Lower lobe of right lung (tissue), 2 donors: ENCODE measurements around the gene DHTKD1. TPM values are rescaled to one million over a fixed set of nuclear protein-coding genes. Genes with fewer than 3 reads are reported as not detected.
A peak's percentile ranks its signal among the peaks of the same experiment; 100 is the strongest.

Source experiments
- ATAC-seq, 2 donors: fragments of 200-7000 bp; cut with Tn5 transposase; one replicate each; pipeline ENCODE4 v1.9.1; 2020 to 2022; ENCODE audit warnings: mild to moderate bottlenecking in 2 of 2, moderate library complexity in 2 of 2
- DNase-seq: peaks from one replicate; pipeline ENCODE4 v3.0.0-alpha.2; 2020
- H3K27ac ChIP-seq: fragments of 200-600 bp; one replicate; pipeline ENCODE4 v1.8.0; 2022
- H3K27me3 ChIP-seq: fragments of 200-600 bp; one replicate; pipeline ENCODE4 v1.8.0; 2022; ENCODE audit warnings: low read depth
- H3K36me3 ChIP-seq: fragments of 200-600 bp; one replicate; pipeline ENCODE4 v1.8.0; 2022; ENCODE audit warnings: mild to moderate bottlenecking
- H3K4me1 ChIP-seq: fragments of 200-600 bp; one replicate; pipeline ENCODE4 v1.8.0; 2022
- H3K4me3 ChIP-seq: fragments of 200-600 bp; one replicate; pipeline ENCODE4 v1.8.0; 2022; ENCODE audit warnings: mild to moderate bottlenecking
- H3K9me3 ChIP-seq: fragments of 200-600 bp; one replicate; pipeline ENCODE4 v1.8.0; 2022
- intact Hi-C: fragments of 100-400 bp; cut with DNase I; formaldehyde crosslinking; loops from one replicate; pipeline ENCODE4 v1.11.0; 2022
- total RNA-seq: library from RNA; stranded (reverse); fragmentation: NEBNext Ultra II Directional; extraction: Animal tissue kit (Norgen Biotek cat#: 25700); gene quantifications from one replicate; pipeline ENCODE4 v1.2.1, GENCODE V29; 2021
- TF ChIP-seq, protein P1 (sequence below): fragments of 200-600 bp; IDR thresholded peaks from one replicate; pipeline ENCODE4 v1.8.0; 2022; ENCODE audit warnings: antibody characterized with exemption, mild to moderate bottlenecking
- donor health status: DM: no; HTN: yes; CAD: no; lungs with severe emphysema.

The DHTKD1 gene
- total RNA-seq, 1 donor from 2014 or later = 21.7 TPM

DNA sequence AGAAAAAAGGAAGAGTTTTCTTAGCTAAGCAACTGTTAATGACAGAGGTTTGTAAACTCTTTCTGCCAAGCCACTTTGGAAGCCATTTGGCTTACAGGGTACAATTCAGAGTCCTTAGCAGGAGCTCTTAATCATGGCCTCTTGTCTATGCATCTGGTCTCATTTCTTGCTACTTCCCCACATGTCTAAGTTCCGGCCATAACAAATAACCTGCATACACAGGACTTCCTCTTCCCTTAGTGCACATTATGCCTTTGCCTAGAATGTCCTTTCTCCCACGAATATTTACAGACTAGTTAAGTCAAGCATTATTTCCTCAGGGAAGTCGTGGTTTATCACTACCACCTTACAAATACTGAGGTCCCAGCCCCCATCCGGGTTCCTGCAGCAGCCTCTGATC is 17.5 kb upstream of the DHTKD1 start:
- H3K4me3 ChIP-seq = no peak overlapping the region
- TF ChIP-seq, protein P1, sequence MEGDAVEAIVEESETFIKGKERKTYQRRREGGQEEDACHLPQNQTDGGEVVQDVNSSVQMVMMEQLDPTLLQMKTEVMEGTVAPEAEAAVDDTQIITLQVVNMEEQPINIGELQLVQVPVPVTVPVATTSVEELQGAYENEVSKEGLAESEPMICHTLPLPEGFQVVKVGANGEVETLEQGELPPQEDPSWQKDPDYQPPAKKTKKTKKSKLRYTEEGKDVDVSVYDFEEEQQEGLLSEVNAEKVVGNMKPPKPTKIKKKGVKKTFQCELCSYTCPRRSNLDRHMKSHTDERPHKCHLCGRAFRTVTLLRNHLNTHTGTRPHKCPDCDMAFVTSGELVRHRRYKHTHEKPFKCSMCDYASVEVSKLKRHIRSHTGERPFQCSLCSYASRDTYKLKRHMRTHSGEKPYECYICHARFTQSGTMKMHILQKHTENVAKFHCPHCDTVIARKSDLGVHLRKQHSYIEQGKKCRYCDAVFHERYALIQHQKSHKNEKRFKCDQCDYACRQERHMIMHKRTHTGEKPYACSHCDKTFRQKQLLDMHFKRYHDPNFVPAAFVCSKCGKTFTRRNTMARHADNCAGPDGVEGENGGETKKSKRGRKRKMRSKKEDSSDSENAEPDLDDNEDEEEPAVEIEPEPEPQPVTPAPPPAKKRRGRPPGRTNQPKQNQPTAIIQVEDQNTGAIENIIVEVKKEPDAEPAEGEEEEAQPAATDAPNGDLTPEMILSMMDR = no peak
- H3K4me1 ChIP-seq = peaks cover 10% of the 10 kb centered on the region
- intact Hi-C loops = no loop called here
- no peak for DNase-seq
- peak overlapping the region; percentile 46 for H3K27ac ChIP-seq
- H3K9me3 ChIP-seq = no peaks in the 10 kb centered on the region
- H3K36me3 ChIP-seq = no peaks in the 10 kb centered on the region
- no peaks in the 10 kb centered on the region for H3K27me3 ChIP-seq
- peak in 1 of 2 donors; percentile 28 for ATAC-seq

DNA sequence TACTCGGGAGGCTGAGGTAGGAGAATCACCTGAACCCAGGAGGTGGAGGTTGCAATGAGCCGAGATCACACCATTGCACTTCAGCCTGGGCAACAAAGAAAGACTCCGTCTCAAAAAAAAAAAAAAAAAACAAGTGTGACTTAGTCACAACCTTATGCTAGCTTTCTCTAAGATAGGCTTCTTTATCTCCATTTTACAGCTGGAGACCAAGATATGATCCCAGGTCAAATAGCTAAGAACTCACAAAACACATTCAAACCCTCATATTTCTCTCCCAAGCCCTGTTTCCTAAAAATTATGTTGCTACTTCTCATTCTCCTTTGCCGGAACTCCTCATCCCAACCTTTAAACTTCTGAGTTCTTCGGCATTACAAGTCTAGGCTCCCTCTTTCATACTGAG is 13.0 kb upstream of the DHTKD1 start:
- TF ChIP-seq, protein P1 = no peak
- Histone ChIP-seq H3K27ac (no peak overlapping the region), H3K4me3 (no peak overlapping the region), H3K27me3 (no peaks in the 10 kb centered on the region), H3K4me1 (peaks cover 10% of the 10 kb centered on the region), H3K36me3 (no peaks in the 10 kb centered on the region), H3K9me3 (no peaks in the 10 kb centered on the region)
- DNase-seq (no peak), ATAC-seq (no peak)
- intact Hi-C loops = no loop called here

DNA sequence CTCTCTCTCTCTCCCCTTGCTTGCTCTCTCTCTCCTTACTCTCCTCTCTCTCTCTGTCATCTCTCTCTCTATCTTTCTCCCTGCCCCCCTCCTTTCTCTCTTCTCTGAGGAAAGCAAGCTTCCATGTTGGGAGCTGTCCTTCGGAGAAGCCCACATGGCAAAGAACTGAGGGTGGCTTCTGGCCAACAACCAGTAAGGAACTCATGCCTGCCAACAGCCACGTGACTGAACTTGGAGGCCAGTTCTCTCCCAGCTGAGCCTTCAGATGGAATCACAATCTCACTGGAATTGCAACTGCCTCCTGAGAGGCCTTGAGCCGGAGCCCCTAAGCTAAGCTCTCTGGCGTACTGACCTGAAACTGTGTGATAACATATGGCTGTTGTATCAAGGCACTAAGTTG is 12.0 kb upstream of the DHTKD1 start:
- H3K4me3 ChIP-seq = no peak overlapping the region
- TF ChIP-seq, protein P1 = no peak
- ATAC-seq = no peak

DNA sequence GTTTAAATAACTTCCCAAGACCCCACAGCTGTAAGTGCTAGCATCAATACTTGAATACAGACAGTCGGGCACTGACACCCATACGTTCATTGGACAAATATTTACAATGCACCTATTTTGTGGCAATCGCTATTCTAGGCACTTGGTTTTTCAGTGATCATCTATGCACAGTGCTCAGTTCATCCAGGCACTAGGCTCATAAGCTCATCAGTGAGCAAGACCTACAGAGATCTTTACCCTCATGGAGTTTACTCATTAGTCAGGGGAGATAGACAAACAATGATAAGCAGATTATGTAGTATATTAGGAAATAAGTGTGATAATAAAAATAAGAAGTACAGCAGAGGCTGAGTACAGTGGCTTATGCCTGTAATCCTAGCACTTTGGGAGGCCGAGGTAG is 7.6 kb upstream of the DHTKD1 start:
- no peak for ATAC-seq
- no peaks in the 10 kb centered on the region for H3K27me3 ChIP-seq
- intact Hi-C loops = no loop called here
- TF ChIP-seq, protein P1 = no peak
- DNase-seq = no peak
- H3K27ac ChIP-seq = no peak overlapping the region
- H3K36me3 ChIP-seq = no peaks in the 10 kb centered on the region
- H3K9me3 ChIP-seq = no peaks in the 10 kb centered on the region
- H3K4me1 ChIP-seq = no peaks in the 10 kb centered on the region
- H3K4me3 ChIP-seq = no peak overlapping the region

More for the DNA sequence above, 12.0 kb upstream of the DHTKD1 start:
- Histone ChIP-seq H3K27ac (no peak overlapping the region), H3K27me3 (no peaks in the 10 kb centered on the region), H3K4me1 (peaks cover 10% of the 10 kb centered on the region), H3K9me3 (no peaks in the 10 kb centered on the region), H3K36me3 (no peaks in the 10 kb centered on the region)
- no peak for DNase-seq
- intact Hi-C loops = no loop called here

DNA sequence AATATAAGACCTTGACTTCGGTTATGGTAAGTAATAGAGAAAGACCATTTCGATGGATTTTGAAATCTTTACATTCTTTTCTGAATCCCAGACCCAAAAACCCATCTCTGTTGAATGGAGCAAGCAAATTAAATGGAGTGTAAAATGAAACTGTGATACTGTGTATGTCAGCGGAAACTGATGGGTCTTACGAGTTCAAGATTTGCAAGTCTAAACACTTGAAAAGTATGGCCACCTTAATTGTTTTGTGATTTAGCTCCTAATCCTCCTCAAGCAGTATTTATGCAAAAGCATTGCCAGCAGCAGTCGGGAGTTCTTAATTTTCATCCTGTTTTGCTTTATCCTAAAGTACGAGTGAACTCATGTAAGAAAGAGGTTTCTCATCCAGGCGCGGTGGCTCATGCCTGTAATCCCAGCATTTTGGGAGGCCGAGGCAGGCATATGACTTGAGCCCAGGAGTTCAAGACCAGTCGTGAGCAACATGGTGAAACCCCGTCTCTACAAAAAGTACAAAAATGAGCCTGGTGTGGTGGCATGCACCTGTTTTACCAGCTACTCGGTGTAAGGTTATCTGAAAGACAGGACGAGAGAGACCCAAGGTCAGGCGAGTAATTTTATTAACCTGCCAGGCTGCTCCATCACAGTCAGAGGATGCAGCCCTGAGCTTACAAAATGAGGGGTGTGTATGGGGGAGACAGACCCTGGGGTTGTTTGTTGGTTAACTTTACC is 5.8 kb upstream of the DHTKD1 start:
- no peaks in the 10 kb centered on the region for H3K9me3 ChIP-seq
- TF ChIP-seq, protein P1 = no peak
- no peak for DNase-seq
- H3K4me1 ChIP-seq = no peaks in the 10 kb centered on the region
- no peak for ATAC-seq
- no peaks in the 10 kb centered on the region for H3K27me3 ChIP-seq
- intact Hi-C loops = no loop called here
- H3K36me3 ChIP-seq = no peaks in the 10 kb centered on the region
- H3K4me3 ChIP-seq = no peak overlapping the region
- no peak overlapping the region for H3K27ac ChIP-seq
